ENCODE results near the gene PIH1D1.
A peak's percentile ranks its signal among the peaks of the same experiment; 100 is the strongest.

GRCh38 chr19:49443366-49444099 lies 8.1 kb downstream of the PIH1D1 start:
- TF ChIP-seq EZH2phosphoT487 (IDR thresholded peaks at IDR 0.05; ENCODE audit: borderline replicate concordance, low read length) (no peak), CTCF (IDR thresholded peaks at IDR 0.05; ENCODE audit: low read depth, low read length, poor library complexity, severe bottlenecking) (peak; percentile 96)
